Stimulated activated naive B cell treated with anti-CD40 and anti-IgM and Interleukin-4, amounts not matched to agents 10 μg/mL and 1 μg/mL and 100 μg/mL, for 72 hours (primary cell): ENCODE results near the gene MMP23B.
A peak's percentile ranks its signal among the peaks of the same experiment; 100 is the strongest.
"Not testable (repeated sequence)": the region's sequence is repeated elsewhere in the genome, so short reads cannot be mapped to it uniquely, and the experiment has no call there.

ENCODE experiments used
- ATAC-seq, 2 donors: fragments of 150-1000 bp; cut with Tn5 transposase; replicated peaks; 2 replicates each; pipeline ENCODE4 v1.10.0; 2021; ENCODE audit warnings: moderate library complexity in 1 of 2
- DNase-seq: peaks from one replicate; pipeline ENCODE4 v3.0.0; 2021
- H3K27ac Mint-ChIP-seq: one replicate; pipeline ENCODE4 v1.8.0; 2022; ENCODE audit warnings: mild to moderate bottlenecking, mixed read lengths
- H3K27me3 Mint-ChIP-seq, 2 donors: one replicate each; pipeline ENCODE4 v1.8.0; 2022; ENCODE audit warnings: mixed read lengths in 2 of 2
- H3K36me3 Mint-ChIP-seq, 2 donors: one replicate each; pipeline ENCODE4 v1.8.0; 2022; ENCODE audit warnings: mixed read lengths in 2 of 2, mild to moderate bottlenecking in 1 of 2
- H3K4me1 Mint-ChIP-seq, 2 donors: one replicate each; pipeline ENCODE4 v1.8.0; 2022; ENCODE audit warnings: mixed read lengths in 2 of 2, mild to moderate bottlenecking in 1 of 2
- H3K4me3 Mint-ChIP-seq, 2 donors: one replicate each; pipeline ENCODE4 v1.8.0; 2022; ENCODE audit warnings: mild to moderate bottlenecking in 2 of 2, mixed read lengths in 2 of 2, moderate library complexity in 1 of 2
- H3K9me3 Mint-ChIP-seq, 2 donors: one replicate each; pipeline ENCODE4 v1.8.0; 2022; ENCODE audit warnings: mixed read lengths in 2 of 2, mild to moderate bottlenecking in 1 of 2

The MMP23B gene

DNA sequence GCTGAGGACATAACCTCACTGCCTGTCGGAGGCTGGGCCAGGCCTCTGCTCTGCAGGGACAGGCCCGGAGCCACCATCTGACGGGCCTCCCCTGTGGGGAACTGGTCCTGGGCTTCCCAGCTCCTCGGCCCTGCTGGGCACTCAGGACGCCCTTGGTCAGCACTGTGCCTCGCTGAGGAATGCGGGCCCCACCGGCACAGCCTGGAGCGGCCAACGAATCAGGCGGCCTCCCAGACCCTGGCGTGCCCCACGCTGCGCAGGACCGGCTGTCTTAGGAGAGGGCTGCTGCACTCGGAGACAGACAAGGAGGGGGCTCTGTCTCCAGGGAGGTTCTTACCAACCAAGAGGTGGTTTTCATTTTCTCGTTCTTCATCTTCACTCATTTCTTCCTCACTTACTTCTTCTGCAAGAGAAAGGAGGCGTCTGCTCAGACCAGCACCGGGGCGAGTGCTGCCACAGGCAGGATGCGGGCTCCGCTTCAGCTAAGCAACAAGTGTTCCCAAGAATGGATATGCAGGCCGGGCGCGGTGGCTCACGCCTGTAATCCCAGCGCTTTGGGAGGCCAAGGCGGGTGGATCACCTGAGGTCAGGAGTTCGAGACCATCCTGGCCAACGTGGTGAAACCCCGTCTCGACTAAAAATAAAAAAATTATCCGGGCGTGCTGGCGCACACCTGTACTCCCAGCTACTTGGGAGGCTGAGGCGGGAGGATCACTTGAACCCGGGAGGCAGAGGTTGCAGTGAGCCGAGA is 8.9 kb downstream of the MMP23B start:
- not testable (repeated sequence) for H3K9me3 Mint-ChIP-seq, H3K4me3 Mint-ChIP-seq, H3K27me3 Mint-ChIP-seq, ATAC-seq, H3K27ac Mint-ChIP-seq, DNase-seq, H3K4me1 Mint-ChIP-seq
- peaks cover 9 to 11% of the 10 kb centered on the region in 2 donors for H3K36me3 Mint-ChIP-seq

DNA sequence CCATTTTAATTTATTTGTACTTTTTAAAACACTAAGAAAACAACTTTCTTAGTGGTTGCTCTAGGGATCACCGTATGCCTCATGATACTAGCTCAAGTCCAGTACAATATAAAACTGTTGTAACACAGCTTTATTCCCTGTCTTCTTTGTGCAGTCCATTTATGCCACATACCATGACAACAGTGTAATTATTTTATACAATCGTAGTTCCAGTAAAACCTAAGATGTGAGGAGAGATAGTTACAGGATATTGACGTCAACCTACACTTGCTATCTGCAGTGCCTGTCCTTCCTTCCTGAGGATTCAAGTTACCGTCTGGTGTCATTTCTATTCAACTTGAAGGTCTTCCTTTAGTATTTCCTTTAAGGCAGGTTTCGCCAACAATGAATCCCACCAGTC is 14.4 kb downstream of the MMP23B start:
- not testable (repeated sequence) for ATAC-seq, H3K9me3 Mint-ChIP-seq, H3K4me1 Mint-ChIP-seq, DNase-seq, H3K27me3 Mint-ChIP-seq, H3K4me3 Mint-ChIP-seq, H3K27ac Mint-ChIP-seq
- H3K36me3 Mint-ChIP-seq, result peaks cover 39 to 45% of the 10 kb centered on the region in 2 donors

DNA sequence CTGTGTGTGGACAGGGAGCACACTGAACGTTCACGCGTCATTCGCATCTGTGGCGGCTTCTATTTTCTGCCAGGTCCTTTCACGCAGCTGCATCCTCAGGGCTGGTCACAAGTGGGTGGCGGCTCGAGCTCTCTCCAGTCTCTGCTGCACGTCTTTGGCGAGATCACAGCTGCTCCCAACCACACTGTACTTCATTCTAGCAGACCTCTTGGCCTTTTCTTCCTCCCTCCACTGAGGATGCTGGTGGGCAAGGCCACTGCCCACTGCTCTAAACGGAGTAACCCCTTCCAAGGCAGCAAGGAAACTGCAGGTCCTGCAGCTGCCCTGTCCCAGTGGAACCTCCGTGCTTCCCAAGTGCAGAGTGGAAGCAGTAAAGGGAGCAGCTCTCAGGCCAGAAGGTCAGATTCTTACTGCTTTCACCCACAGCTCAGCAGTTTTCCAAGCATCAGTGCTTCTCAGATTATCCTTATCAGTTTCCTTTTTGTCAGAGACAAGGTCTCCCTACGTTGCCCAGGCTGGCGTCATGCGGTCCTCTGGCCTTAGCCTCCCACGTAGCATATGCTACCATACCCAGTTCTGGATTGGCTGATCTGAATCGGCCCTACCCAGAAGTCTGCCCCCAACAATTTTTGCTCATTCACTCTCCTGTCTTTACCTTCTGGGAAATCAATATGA is 15.7 kb downstream of the MMP23B start:
- not testable (repeated sequence) for H3K27me3 Mint-ChIP-seq, H3K27ac Mint-ChIP-seq, H3K4me3 Mint-ChIP-seq, ATAC-seq, DNase-seq, H3K9me3 Mint-ChIP-seq, H3K4me1 Mint-ChIP-seq
- peaks cover 48 to 59% of the 10 kb centered on the region in 2 donors for H3K36me3 Mint-ChIP-seq

DNA sequence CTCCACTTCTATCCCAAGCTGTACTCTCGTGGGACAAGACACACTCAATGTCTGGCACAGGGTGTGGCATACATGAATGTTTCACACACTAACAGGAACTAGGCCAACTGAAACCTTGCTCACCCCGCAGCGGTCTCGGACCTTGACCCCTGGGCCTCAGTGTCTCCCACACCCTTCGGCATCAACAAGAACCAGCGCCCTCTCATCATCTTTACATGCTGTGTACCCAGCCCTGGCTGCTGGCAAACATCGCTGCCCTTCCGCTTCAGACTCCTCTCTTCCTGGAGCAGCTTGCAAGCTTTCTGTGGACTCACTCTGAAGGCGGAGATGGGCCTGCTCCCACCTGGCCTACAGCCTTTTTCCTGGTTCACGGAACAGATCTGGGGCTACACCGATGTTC is 16.3 kb downstream of the MMP23B start:
- H3K4me3 Mint-ChIP-seq, ATAC-seq, H3K9me3 Mint-ChIP-seq, H3K27me3 Mint-ChIP-seq, H3K4me1 Mint-ChIP-seq, DNase-seq, H3K27ac Mint-ChIP-seq: not testable (repeated sequence)
- peaks cover 47 to 61% of the 10 kb centered on the region in 2 donors for H3K36me3 Mint-ChIP-seq

DNA sequence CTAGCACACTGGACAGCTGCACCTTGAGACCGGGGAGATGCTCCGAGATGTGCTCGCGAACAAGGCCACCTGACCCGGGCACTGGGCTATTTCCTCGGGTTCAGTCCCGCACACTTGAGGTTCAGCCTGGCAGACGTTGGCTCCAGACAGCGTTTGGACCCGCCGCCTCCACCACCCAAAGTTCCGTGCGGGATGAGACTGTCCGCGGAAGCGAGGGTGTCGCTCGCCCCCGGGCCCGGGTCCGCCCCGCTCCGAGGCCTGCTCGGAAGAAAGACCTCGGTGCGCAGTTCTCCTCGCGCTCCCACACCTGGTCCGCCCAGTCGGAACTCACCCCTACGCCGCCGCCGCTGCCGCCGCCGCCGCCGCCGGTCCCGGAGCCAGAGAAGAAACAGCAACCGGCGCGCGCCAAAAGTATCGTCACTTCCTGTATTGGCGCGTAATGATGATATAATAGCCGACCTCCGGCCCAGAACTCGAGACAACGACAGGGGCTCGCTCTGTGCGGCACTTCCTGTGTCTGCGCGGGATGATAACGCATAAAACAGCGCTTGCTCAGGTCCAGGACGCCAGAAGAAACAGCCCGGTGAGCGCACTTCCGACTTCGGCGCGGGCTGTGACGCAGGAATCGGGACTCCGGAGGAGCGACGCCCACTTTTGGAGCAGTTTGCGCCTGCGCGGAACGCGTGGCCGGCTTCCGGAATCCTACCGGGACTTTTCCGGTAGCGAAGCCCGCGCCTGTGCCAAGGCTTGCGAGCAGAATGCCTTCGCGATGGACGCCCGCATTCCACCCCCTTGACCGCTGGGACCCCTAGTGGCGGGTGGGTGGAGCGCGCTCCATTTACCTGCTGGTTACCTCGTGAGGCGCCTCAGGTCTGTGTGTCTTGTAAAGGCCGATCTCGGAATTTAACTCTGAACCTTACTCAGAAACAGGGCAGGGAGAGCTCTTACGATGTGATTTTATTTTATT is 26.9 kb downstream of the MMP23B start, which contains the start of gene CDK11B:
Gene CDK11B (minus strand): TSS at position 422 of the 967 bp plus-strand sequence. CDS start 1,519 bp downstream, outside the sequence.
- Mint-ChIP-seq H3K27ac (peak within 1 kb of the TSS; percentile 99), H3K4me3 (peak within 1 kb of the TSS; percentile 92 to 94)
- H3K4me1 Mint-ChIP-seq, H3K36me3 Mint-ChIP-seq, H3K27me3 Mint-ChIP-seq, H3K9me3 Mint-ChIP-seq: not testable (repeated sequence)
- ATAC-seq (peak; percentile 95 to 96), DNase-seq (peak; percentile 94)

DNA sequence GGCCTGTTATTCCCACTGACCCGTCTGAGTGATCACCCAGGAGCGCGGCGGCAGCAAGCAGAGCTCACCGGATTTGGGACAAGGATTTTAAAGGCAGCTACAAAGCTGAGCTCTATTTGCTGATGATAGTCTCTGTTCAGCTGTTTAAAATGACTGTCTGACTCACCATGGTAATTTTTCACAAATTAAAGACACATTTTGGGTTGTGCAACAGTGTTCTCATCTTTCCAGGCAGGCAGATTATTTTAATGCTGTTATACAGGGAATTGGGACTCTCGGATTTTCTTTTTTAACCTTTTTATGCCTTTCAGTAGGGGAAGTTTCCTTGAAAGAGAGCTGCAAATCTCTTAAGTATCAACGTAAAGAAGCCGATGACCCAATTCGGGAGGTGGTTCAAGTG is 30.4 kb downstream of the MMP23B start:
- not testable (repeated sequence) for DNase-seq, H3K4me1 Mint-ChIP-seq, H3K27ac Mint-ChIP-seq, H3K9me3 Mint-ChIP-seq, H3K4me3 Mint-ChIP-seq, H3K27me3 Mint-ChIP-seq, ATAC-seq
- H3K36me3 Mint-ChIP-seq, result peaks cover 8 to 10% of the 10 kb centered on the region in 2 donors

DNA sequence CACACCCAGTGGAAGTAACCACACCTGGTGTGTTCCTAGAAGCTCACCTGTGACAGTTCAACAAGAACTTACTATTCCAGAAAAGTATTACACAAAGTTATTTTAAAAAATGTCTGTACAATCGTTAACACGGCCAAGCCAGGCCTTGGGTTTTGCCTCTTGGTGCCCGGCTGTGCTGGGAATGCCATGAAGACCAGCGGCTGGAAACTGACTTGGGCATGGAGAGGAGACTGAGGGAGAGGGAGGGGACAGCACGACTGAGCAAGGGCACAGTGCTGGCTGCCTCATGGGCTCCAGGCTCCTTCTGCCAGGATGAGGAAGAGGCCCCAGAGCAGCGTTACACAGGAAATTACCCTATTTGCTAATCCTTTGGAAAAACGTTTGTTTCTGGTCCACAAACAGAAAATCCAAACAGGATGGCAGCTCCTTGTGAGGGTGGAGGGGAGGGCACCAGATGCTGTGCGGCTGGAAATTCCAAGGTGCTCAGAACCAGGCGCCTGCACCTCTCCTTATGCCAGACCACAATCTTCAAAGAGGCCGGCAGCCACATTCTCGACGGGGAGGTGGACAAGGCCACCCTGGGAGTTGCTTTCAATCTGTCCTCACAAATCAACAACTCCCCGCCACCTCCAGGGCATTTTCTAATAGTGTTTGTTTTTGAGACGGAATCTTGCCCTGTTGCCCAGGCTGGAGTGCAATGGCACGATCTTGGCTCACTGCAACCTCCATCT is 31.0 kb downstream of the MMP23B start:
- H3K36me3 Mint-ChIP-seq, result peaks cover 11 to 15% of the 10 kb centered on the region in 2 donors
- H3K9me3 Mint-ChIP-seq, H3K27me3 Mint-ChIP-seq, H3K4me1 Mint-ChIP-seq, ATAC-seq, H3K27ac Mint-ChIP-seq, H3K4me3 Mint-ChIP-seq, DNase-seq: not testable (repeated sequence)

DNA sequence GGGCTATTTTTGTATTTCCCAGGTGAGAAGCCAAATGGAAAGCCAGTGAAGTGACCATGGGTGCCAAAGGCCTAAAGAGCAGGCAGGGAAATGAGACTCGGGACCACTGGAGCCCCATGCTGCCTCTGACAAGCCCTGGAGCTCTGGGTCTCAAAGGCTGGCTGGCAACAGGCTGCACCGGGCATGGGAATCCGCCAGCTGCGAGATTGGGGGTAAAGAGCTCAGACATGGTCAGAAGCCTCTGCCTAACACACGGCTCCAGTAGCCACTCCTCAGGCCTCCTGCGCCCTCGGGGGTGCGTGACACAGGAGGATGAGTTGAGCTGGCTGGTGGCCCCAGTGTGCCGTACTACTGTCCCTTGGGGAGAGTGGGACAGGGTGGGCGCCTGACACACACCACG is 32.3 kb downstream of the MMP23B start:
- H3K9me3 Mint-ChIP-seq, DNase-seq, H3K27ac Mint-ChIP-seq, ATAC-seq, H3K4me3 Mint-ChIP-seq, H3K27me3 Mint-ChIP-seq, H3K4me1 Mint-ChIP-seq: not testable (repeated sequence)
- H3K36me3 Mint-ChIP-seq, result peaks cover 15 to 18% of the 10 kb centered on the region in 2 donors

DNA sequence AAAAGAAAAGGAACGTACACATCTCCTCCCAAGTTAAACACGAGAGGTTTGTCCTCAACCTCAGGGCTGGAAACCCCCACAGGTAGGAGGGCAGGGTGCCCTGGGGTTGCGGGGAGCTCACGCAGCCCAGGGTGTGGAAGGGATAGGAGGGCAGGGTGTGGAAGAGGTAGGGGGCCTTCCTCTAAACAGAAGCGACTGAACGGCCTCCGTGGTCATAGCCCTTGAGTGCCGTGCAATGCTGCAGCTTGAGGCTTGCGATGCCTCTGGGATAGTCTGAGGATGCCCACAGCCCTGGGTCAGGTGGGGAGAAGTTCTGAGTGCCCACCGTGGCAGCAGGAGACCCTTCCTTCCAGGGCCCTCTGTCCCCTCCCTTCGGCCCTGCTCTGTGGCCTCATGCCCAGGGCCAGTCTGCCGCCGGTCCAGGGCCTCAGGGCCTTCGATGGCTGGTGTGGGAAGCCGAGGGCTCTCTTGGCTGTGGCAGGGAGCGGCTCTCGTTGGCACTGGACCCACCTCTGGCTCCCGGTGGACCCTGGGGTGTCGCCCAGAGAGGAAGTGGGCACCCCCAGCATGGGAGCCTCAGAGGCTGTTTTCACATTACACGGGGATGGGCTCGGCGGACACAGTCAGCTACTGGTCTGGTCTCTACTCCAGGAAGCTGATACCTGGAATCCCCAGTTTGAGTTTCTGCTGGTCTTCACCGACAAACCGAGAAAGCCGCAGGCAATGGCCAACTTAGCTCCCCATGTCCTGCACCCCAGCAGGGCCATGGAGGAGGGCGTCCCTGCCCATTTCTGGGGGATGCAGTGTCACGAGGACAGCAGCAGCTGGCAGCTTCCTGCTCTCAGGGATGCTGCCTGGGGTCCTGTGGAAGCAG is 33.2 kb downstream of the MMP23B start:
- Mint-ChIP-seq H3K9me3 (no peaks in the 10 kb centered on the region), H3K4me1 (peaks cover 0 to 3% of the 10 kb centered on the region in 2 donors), H3K4me3 (no peak overlapping the region), H3K27ac (no peak overlapping the region), H3K27me3 (no peaks in the 10 kb centered on the region), H3K36me3 (peaks cover 21 to 23% of the 10 kb centered on the region in 2 donors)
- DNase-seq, result no peak
- no peak for ATAC-seq

DNA sequence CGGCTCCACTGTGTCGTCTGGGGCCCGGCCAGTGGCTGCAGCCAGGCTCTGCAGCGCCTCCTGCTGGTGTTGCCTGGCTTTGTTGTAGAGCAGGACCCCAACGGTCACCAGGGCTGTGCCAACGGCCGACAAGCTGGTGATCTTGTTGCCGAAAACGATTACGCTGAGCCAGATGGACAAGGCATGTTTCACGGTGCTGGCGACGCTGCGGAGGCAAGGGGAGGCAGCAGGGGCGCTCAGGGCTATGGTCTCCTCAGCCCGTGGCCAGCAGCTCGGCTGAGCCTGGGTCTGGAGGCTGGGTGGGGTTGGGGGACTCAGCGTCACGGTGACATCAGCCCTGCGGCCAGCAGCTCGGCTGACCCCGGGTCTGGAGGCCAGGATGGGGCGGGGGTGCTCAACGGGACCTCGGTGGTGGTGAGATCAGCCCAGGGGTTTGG is 33.9 kb downstream of the MMP23B start:
- peak in 1 of 2 donors; percentile 20 for ATAC-seq
- Mint-ChIP-seq H3K27me3 (no peaks in the 10 kb centered on the region), H3K4me1 (peaks cover 0 to 3% of the 10 kb centered on the region in 2 donors), H3K9me3 (no peaks in the 10 kb centered on the region), H3K36me3 (peaks cover 21 to 27% of the 10 kb centered on the region in 2 donors), H3K4me3 (no peak overlapping the region), H3K27ac (no peak overlapping the region)
- no peak for DNase-seq

DNA sequence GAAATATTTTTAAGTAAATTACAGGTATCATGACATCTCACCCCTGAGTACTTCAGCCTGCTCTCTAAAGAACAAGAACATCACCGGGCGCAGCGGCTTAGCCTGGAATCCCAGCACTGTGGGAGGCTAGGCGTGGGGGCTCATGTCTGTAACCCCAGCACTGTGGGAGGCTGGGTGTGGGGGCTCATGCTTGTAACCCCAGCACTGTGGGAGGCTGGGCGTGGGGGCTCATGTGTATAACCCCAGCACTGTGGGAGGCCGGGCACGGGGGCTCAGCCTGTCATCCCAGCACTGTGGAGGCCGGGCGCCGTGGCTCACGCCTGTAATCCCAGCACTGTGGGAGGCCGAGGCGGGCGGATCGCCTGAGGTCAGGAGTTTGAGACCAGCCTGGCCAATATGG is 34.6 kb downstream of the MMP23B start:
- no peak overlapping the region for H3K27ac Mint-ChIP-seq

DNA sequence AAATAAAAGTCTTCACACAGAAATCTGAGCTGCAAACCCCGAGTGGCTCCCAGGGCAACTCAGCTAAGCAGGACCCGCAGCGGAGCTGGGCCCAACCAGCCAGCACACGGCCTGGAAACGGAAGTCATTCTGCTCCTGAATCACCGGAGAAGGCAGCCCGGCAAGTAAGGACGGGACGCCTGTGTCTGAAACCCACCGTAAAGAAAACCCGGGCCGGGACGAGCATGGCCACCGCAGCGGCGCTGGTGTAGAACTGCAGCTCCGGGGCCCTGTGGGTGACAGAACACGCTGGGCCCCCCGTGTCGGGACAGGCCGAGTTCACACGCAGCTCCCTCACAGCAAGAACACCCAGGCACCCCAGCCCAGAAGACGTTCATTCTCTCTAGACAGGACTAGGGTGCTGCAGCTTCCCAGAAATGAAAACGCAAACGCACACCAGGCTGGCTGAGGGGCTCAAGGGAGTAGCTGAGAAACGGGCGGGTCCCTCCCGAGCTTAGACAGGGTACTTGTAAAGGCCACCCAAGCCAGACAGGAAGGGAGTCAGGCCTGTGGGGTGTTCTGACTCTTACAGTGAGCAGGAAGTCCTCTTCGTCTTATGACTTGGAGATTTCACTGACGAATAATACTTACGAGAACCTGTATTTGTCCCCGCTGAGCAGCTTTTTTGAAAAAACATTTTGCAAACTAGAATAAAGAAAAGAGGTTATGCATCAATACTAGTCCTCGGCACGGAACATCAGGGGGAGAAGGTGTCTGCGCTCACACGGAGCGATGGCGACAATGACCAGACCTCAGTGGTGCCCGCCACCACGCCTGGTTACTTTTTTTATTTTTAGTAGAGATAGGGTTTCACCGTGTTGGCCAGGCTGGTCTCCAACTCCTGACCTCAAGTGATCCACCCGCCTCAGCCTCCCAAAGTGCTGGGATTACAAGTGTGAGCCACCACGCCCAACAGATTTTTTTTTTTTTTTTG is 37.8 kb downstream of the MMP23B start:
- ATAC-seq, result no peak
- H3K36me3 Mint-ChIP-seq, result peaks cover 23 to 36% of the 10 kb centered on the region in 2 donors
- no peaks in the 10 kb centered on the region for H3K9me3 Mint-ChIP-seq
- no peak overlapping the region for H3K27ac Mint-ChIP-seq
- H3K4me3 Mint-ChIP-seq, result no peak overlapping the region
- H3K27me3 Mint-ChIP-seq, result no peaks in the 10 kb centered on the region
- peaks cover 0 to 1% of the 10 kb centered on the region in 2 donors for H3K4me1 Mint-ChIP-seq
- no peak for DNase-seq

More for the DNA sequence above, 34.6 kb downstream of the MMP23B start:
- DNase-seq (no peak), ATAC-seq (no peak)
- Mint-ChIP-seq H3K27me3 (no peaks in the 10 kb centered on the region), H3K4me1 (peaks cover 0 to 2% of the 10 kb centered on the region in 2 donors), H3K4me3 (no peak overlapping the region), H3K36me3 (peaks cover 21 to 29% of the 10 kb centered on the region in 2 donors), H3K9me3 (no peaks in the 10 kb centered on the region)
